Measurements from ENCODE around the gene CSF2.

DNA sequence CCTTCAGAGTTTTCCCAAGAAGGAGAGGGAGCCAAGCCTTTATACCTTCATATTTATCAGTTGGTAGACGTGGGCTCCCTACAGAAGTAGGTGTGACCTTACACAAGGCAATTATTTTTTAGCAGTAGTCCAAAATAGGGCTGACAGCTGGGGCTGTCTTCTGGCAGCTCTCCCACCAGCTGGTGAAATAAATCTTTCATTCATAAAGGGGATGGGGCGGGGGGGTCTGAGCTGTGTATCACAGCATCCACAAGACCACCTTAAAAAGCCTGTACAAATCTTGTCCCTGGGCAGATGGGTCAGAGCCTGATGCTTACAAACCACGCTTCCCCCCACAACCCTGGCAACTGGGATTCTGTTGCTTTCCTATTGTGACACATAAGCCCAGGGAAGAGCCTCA lies 19.7 kb downstream of the CSF2 start:
- TF ChIP-seq, protein P1, sequence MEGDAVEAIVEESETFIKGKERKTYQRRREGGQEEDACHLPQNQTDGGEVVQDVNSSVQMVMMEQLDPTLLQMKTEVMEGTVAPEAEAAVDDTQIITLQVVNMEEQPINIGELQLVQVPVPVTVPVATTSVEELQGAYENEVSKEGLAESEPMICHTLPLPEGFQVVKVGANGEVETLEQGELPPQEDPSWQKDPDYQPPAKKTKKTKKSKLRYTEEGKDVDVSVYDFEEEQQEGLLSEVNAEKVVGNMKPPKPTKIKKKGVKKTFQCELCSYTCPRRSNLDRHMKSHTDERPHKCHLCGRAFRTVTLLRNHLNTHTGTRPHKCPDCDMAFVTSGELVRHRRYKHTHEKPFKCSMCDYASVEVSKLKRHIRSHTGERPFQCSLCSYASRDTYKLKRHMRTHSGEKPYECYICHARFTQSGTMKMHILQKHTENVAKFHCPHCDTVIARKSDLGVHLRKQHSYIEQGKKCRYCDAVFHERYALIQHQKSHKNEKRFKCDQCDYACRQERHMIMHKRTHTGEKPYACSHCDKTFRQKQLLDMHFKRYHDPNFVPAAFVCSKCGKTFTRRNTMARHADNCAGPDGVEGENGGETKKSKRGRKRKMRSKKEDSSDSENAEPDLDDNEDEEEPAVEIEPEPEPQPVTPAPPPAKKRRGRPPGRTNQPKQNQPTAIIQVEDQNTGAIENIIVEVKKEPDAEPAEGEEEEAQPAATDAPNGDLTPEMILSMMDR (IDR thresholded peaks at IDR 0.05), result no peak
- TF ChIP-seq POLR2A (IDR thresholded peaks at IDR 0.05), result no peak
- no peak for TF ChIP-seq POLR2AphosphoS5 (IDR thresholded peaks at IDR 0.05; ENCODE audit: insufficient read depth in 1 of 2, low read depth in 1 of 2)
